Nephron progenitor cell (in vitro differentiated cells): ENCODE data around the gene ANKFY1.

ENCODE experiments used
- DNase-seq: peaks from one replicate; pipeline ENCODE4 v3.0.0; 2021
- H3K27ac Mint-ChIP-seq: 2 replicates; pipeline ENCODE4 v1.8.0; 2021; ENCODE audit warnings: mild to moderate bottlenecking, moderate library complexity, mixed read lengths
- H3K27me3 Mint-ChIP-seq: 2 replicates; pipeline ENCODE4 v1.8.0; 2021; ENCODE audit warnings: mild to moderate bottlenecking, low read depth, mixed read lengths; ENCODE audit not compliant: poor library complexity
- H3K36me3 Mint-ChIP-seq: 2 replicates; pipeline ENCODE4 v1.8.0; 2021; ENCODE audit warnings: low read depth, mixed read lengths
- H3K4me1 Mint-ChIP-seq: 2 replicates; pipeline ENCODE4 v1.8.0; 2021; ENCODE audit warnings: mixed read lengths
- H3K4me3 Mint-ChIP-seq: 2 replicates; pipeline ENCODE4 v1.8.0; 2021; ENCODE audit warnings: mild to moderate bottlenecking, moderate library complexity, mixed read lengths
- H3K9me3 Mint-ChIP-seq: 2 replicates; pipeline ENCODE4 v1.8.0; 2021; ENCODE audit warnings: mild to moderate bottlenecking, moderate library complexity, mixed read lengths
- TF ChIP-seq, protein P1 (sequence below): fragments of 200-600 bp; sonication (generic); IDR thresholded peaks from 2 replicates; pipeline ENCODE4 v1.5.0; 2021; ENCODE audit warnings: antibody characterized with exemption

The ANKFY1 gene

DNA sequence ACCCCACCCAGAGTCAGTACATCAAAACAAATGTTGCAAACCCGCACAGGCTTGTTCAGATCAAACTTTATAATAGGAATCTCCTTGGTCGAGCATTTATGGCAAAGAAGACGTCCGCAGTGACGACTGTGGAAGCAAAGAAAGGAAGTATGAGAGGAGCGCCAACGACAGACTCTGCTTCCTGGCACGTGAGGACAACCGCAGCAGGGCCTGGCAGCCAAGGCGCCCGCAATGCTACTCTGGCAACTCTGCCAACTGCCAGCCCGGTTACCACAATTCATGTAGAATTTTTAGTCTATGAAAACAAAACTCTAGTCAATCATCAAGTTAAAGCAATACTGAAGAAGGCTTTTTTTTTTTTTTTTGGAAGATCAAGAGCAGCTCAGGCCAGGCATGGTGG is 96.0 kb downstream of the ANKFY1 start:
- TF ChIP-seq, protein P1, sequence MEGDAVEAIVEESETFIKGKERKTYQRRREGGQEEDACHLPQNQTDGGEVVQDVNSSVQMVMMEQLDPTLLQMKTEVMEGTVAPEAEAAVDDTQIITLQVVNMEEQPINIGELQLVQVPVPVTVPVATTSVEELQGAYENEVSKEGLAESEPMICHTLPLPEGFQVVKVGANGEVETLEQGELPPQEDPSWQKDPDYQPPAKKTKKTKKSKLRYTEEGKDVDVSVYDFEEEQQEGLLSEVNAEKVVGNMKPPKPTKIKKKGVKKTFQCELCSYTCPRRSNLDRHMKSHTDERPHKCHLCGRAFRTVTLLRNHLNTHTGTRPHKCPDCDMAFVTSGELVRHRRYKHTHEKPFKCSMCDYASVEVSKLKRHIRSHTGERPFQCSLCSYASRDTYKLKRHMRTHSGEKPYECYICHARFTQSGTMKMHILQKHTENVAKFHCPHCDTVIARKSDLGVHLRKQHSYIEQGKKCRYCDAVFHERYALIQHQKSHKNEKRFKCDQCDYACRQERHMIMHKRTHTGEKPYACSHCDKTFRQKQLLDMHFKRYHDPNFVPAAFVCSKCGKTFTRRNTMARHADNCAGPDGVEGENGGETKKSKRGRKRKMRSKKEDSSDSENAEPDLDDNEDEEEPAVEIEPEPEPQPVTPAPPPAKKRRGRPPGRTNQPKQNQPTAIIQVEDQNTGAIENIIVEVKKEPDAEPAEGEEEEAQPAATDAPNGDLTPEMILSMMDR: no peak
- Mint-ChIP-seq H3K9me3 (no peaks in the 10 kb centered on the region), H3K27me3 (no peaks in the 10 kb centered on the region), H3K36me3 (peaks cover 74% of the 10 kb centered on the region), H3K27ac (peak overlapping the region; percentile 95), H3K4me3 (no peak overlapping the region), H3K4me1 (peaks cover 29% of the 10 kb centered on the region)
- DNase-seq: no peak

DNA sequence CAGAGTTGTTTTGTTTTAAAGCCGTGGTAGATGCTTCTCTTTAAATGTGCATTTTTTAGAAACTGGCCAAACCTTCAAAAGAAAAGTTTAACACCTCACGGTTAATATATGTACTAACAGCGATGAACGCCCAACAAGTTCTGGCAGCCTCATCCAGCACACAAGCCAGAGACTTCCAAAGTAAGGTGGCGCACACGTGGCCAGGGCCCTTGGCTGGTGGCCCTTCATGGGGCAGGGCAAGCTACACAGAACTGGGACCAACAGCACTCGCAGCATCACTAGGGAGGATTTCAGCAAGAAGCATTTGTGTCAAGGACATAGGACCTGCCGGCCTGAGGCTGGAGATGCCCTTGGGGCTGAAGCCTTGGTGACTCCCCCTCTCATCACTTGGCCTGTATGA is 97.4 kb downstream of the ANKFY1 start:
- H3K27me3 Mint-ChIP-seq: no peaks in the 10 kb centered on the region
- no peaks in the 10 kb centered on the region for H3K9me3 Mint-ChIP-seq
- H3K4me1 Mint-ChIP-seq: peaks cover 42% of the 10 kb centered on the region
- TF ChIP-seq, protein P1: no peak
- H3K36me3 Mint-ChIP-seq: peaks cover 63% of the 10 kb centered on the region
- no peak overlapping the region for H3K4me3 Mint-ChIP-seq
- H3K27ac Mint-ChIP-seq: no peak overlapping the region
- DNase-seq: no peak

DNA sequence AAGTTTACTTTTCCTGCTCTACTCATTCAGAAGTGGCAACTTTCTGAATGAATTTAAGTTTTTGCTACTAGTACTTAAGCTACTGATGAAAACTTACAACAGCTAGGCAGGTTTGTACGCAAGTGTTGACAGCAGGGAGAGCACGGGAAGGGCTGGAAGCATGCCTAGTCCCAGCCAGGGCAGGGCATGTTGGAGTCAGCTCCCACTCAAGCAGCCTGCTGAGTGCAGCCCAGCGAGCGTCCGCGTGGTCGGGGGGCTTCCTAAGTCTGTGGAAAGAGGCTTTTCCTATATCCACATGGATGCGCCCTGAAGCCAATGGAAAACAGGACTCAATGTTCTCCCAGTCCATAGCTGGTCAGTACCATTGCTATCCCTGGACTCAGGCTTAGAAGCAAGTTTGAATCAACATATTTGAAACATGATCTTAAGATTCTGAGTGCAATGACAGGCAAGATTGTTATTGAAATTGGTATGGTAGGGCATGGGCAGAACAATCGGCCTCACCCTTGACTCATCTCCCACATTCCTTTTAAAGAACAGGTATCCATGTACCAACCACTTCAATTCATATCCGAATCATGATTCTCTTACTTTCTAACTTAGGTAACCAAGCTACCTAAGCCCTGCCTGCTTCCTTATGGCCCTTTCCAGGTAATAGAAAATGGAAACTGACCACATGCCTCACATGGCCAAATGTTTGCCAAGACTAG is 98.3 kb downstream of the ANKFY1 start:
- Mint-ChIP-seq H3K4me1 (peaks cover 50% of the 10 kb centered on the region), H3K27me3 (no peaks in the 10 kb centered on the region), H3K27ac (no peak overlapping the region), H3K9me3 (no peaks in the 10 kb centered on the region), H3K4me3 (no peak overlapping the region), H3K36me3 (peaks cover 54% of the 10 kb centered on the region)
- no peak for DNase-seq
- TF ChIP-seq, protein P1: no peak

- TF ChIP-seq, protein P1: no peak
- peaks cover 50% of the 10 kb centered on the region for H3K4me1 Mint-ChIP-seq
- H3K4me3 Mint-ChIP-seq: no peak overlapping the region
- no peaks in the 10 kb centered on the region for H3K9me3 Mint-ChIP-seq
- DNase-seq: no peak
- no peaks in the 10 kb centered on the region for H3K27me3 Mint-ChIP-seq
- peaks cover 39% of the 10 kb centered on the region for H3K36me3 Mint-ChIP-seq
- peak overlapping the region; percentile 49 for H3K27ac Mint-ChIP-seq
These were observed 99.8 kb downstream of the ANKFY1 start for GRCh38 chr17:4163951-4164350.

DNA sequence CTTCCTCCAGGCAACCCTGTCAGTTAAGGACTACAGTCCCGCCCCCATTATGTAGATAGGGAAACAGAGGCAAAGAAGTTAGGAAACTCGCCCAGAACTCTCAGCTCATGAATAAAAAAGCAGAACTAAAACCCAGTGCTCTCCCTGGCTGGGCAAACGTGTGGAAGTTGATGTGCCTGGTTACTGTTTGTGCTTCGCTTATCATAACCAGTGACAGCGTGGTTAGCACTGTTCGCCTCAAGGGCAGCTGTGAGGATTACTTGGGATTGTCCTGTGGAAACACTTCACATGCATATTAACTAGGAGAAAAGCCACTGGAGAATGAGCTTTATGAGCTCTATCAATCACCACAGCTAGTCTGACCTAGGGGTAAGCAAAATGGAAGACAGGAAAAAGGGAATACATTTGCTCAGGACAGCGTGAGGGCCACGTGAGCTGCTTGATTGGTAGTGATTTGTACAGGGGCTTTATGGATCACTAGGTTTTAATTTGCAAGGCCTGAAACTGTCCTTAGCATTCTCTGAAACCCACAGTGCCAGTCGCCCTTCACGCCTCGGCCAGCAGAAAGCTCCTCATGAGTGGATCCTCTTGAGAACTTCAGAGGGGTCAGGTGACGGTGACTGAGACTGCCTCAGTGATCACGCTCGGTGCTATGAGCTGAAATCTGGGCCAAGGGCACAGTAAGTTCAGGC is 100.9 kb downstream of the ANKFY1 start:
- peaks cover 34% of the 10 kb centered on the region for H3K36me3 Mint-ChIP-seq
- no peak overlapping the region for H3K4me3 Mint-ChIP-seq
- no peak for DNase-seq
- H3K9me3 Mint-ChIP-seq: no peaks in the 10 kb centered on the region
- H3K27ac Mint-ChIP-seq: peak overlapping the region; percentile 97
- H3K4me1 Mint-ChIP-seq: peaks cover 50% of the 10 kb centered on the region
- TF ChIP-seq, protein P1: no peak
- H3K27me3 Mint-ChIP-seq: no peaks in the 10 kb centered on the region
